Measurements from ENCODE around the gene LAMP2. TPM values are rescaled to one million over a fixed set of nuclear protein-coding genes. Genes with fewer than 3 reads are reported as not detected.

LAMP2 gene
- total and polyA plus RNA-seq, 5 donors from 2014 or later, result 27.1 to 128 (median 106) TPM

DNA sequence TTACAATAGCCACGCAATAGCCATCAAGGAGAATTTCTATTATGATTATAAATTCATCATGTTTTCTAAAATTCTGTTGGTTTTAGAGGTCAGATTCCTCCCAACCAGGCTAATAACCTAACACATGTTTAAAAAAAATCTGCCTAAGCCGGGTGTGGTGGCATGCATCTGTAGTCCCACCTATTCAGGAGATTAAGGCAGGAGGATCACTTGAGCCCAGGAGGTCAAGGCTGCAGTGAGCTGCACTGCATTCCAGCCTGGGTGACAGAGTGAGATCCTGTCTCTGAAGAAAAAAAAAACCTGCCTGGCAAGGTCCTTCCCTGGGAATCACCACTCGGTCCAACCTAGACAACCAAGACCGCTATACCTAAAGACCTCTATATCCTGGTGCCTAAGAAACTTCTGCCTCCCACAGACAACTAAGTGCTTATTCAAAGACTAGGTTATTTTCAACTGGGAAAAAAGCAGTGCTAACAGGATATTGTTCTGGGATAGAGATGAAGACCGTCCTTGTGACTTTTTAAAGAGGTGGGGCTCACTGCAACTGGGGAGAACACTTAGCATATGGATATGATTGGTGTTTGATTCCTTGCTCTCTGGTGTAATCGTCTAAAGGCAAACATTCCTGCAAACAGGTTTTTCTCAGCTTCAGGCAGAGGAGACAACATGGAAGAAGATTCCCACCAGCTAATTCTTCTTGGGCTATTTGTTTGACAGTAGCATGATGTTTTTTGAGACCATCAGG is 89.0 kb downstream of the LAMP2 start:
- Mint-ChIP-seq H3K4me1 (peaks cover 0 to 7% (median 4%) of the 10 kb centered on the region in 4 donors), H3K4me3 (no peak overlapping the region), H3K27me3 (peaks cover 18% of the 10 kb centered on the region), H3K9me3 (no peaks in the 10 kb centered on the region), H3K36me3 (no peaks in the 10 kb centered on the region), H3K27ac (no peak overlapping the region)
- no peaks in the 10 kb centered on the region for H3K4me1 ChIP-seq (ENCODE audit: control insufficient read depth, insufficient read depth, low read length, poor library complexity, severe bottlenecking)
- DNase-seq (no peak), ATAC-seq (ENCODE audit: low read depth in 2 of 2) (no peak)
- no peak overlapping the region for H3K4me3 ChIP-seq (ENCODE audit: low read depth, low read length)
- H3K36me3 ChIP-seq (ENCODE audit: control insufficient read depth, insufficient read depth, low read length), result no peaks in the 10 kb centered on the region
- H3K9me3 ChIP-seq (ENCODE audit: control insufficient read depth in 2 of 2, low read length in 2 of 2), result no peaks in the 10 kb centered on the region
- H3K27me3 ChIP-seq (ENCODE audit: control insufficient read depth, insufficient read depth, low read length), result peaks cover 3% of the 10 kb centered on the region
- no peak overlapping the region for H3K27ac ChIP-seq (ENCODE audit: insufficient read depth, low read length, poor library complexity, severe bottlenecking)

GRCh38 chrX:120378570-120378969 is 90.5 kb downstream of the LAMP2 start:
- H3K36me3 Mint-ChIP-seq, result no peaks in the 10 kb centered on the region
- no peak overlapping the region for H3K4me3 Mint-ChIP-seq
- H3K9me3 Mint-ChIP-seq, result no peaks in the 10 kb centered on the region
- peaks cover 3% of the 10 kb centered on the region for H3K27me3 ChIP-seq (ENCODE audit: control insufficient read depth, insufficient read depth, low read length)
- peaks cover 13% of the 10 kb centered on the region for H3K27me3 Mint-ChIP-seq
- H3K27ac Mint-ChIP-seq, result no peak overlapping the region
- H3K9me3 ChIP-seq (ENCODE audit: control insufficient read depth in 2 of 2, low read length in 2 of 2), result no peaks in the 10 kb centered on the region
- no peak overlapping the region for H3K4me3 ChIP-seq (ENCODE audit: low read depth, low read length)
- H3K4me1 Mint-ChIP-seq, result peaks cover 0 to 7% (median 4%) of the 10 kb centered on the region in 4 donors
- DNase-seq, result no peak
- ATAC-seq (ENCODE audit: low read depth in 2 of 2), result no peak
- no peak overlapping the region for H3K27ac ChIP-seq (ENCODE audit: insufficient read depth, low read length, poor library complexity, severe bottlenecking)
- no peaks in the 10 kb centered on the region for H3K36me3 ChIP-seq (ENCODE audit: control insufficient read depth, insufficient read depth, low read length)
- H3K4me1 ChIP-seq (ENCODE audit: control insufficient read depth, insufficient read depth, low read length, poor library complexity, severe bottlenecking), result no peaks in the 10 kb centered on the region

Other genes starting within 250 kb of the LAMP2 start
- 24.5 TPM for gene ZBTB33, start 218.5 kb downstream of the LAMP2 start, total RNA-seq
- 10 to 100 TPM; 10.5 to 18.3 (median 14.8) TPM for gene ZBTB33, start 218.5 kb downstream of the LAMP2 start, polyA plus RNA-seq
- not detected for gene TMEM255A, start 157.8 kb downstream of the LAMP2 start, total RNA-seq
- under 1 TPM in 1 of 4 donors, not detected in 3; 0.07 TPM for gene TMEM255A, start 157.8 kb downstream of the LAMP2 start, polyA plus RNA-seq
- gene ATP1B4, start 107.2 kb downstream of the LAMP2 start, total RNA-seq, result not detected
- gene ATP1B4, start 107.2 kb downstream of the LAMP2 start, polyA plus RNA-seq, result not detected
- 39.4 TPM for gene CUL4B, start 91.7 kb upstream of the LAMP2 start, total RNA-seq
- 10 to 100 TPM; 25.7 to 32.7 (median 29.1) TPM for gene CUL4B, start 91.7 kb upstream of the LAMP2 start, polyA plus RNA-seq
- gene MCTS1, start 134.8 kb upstream of the LAMP2 start, total RNA-seq, result 18.1 TPM
- 10 to 100 TPM; 57.5 to 93.6 (median 72.7) TPM for gene MCTS1, start 134.8 kb upstream of the LAMP2 start, polyA plus RNA-seq
- gene C1GALT1C1, start 160.8 kb upstream of the LAMP2 start, total RNA-seq, result 6.1 TPM
- 10 to 100 TPM; 27.9 to 44.2 (median 37.5) TPM for gene C1GALT1C1, start 160.8 kb upstream of the LAMP2 start, polyA plus RNA-seq